Vagina (tissue), 2 donors: ENCODE results near the gene ARPC1A. TPM values are rescaled to one million over a fixed set of nuclear protein-coding genes. Genes with fewer than 3 reads are reported as not detected.

Source experiments
- DNase-seq, 2 donors: peaks; one replicate each; pipeline ENCODE4 v3.0.0-alpha.2; 2017; ENCODE audit errors: extremely low spot score in 2 of 2
- H3K27ac ChIP-seq: fragments of 200-600 bp; sonication (generic); one replicate; pipeline ENCODE4 v1.5.1; 2019
- H3K27me3 ChIP-seq: fragments of 200-600 bp; sonication (generic); one replicate; pipeline ENCODE4 v1.5.1; 2019
- H3K36me3 ChIP-seq, 2 donors: fragments of 200-600 bp; sonication (generic); one replicate each; pipeline ENCODE4 v1.5.1; 2017 to 2019
- H3K4me1 ChIP-seq: fragments of 200-600 bp; sonication (generic); one replicate; pipeline ENCODE4 v1.5.1; 2019
- H3K4me3 ChIP-seq, 2 donors: fragments of 200-600 bp; sonication (generic); 1 replicate in 1 of 2; 2 replicates in 1 of 2; pipeline ENCODE4 v1.5.1; 2016 to 2019
- H3K9me3 ChIP-seq: fragments of 200-600 bp; sonication (generic); one replicate; pipeline ENCODE4 v1.5.1; 2019
- CTCF ChIP-seq, 3 experiments: fragments of 450-650 bp in 2 of 3; fragments of 200-600 bp in 1 of 3; sonication (generic) in 1 of 3; IDR thresholded peaks; one replicate each; pipeline ENCODE4 v1.5.1; 2017 to 2019; ENCODE audit warnings: antibody characterized with exemption in 3 of 3, mild to moderate bottlenecking in 2 of 3, moderate library complexity in 2 of 3
- POLR2A ChIP-seq, 2 donors: fragments of 450-650 bp; IDR thresholded peaks; one replicate each; pipeline ENCODE4 v1.6.1; 2017; ENCODE audit warnings: antibody characterized with exemption in 2 of 2, mild to moderate bottlenecking in 2 of 2, moderate library complexity in 2 of 2
- POLR2AphosphoS5 ChIP-seq, 2 donors: sonication (generic); formaldehyde crosslinking; IDR thresholded peaks; one replicate each; pipeline ENCODE4 v1.9.0; 2017; ENCODE audit warnings: antibody characterized with exemption in 2 of 2, mild to moderate bottlenecking in 2 of 2, low read depth in 1 of 2; ENCODE audit not compliant: insufficient read depth in 1 of 2
- intact Hi-C: fragments of 100-400 bp; cut with DNase I; formaldehyde crosslinking; loops from one replicate; pipeline ENCODE4 v1.15.1; 2023
- total RNA-seq: library from RNA; depleted of rRNA; stranded (reverse); fragments of >200 nt; gene quantifications from one replicate; pipeline ENCODE4 v1.2.3, GENCODE V29; 2016

ARPC1A gene
- total RNA-seq, 1 donor from 2014 or later, result 106 TPM

DNA sequence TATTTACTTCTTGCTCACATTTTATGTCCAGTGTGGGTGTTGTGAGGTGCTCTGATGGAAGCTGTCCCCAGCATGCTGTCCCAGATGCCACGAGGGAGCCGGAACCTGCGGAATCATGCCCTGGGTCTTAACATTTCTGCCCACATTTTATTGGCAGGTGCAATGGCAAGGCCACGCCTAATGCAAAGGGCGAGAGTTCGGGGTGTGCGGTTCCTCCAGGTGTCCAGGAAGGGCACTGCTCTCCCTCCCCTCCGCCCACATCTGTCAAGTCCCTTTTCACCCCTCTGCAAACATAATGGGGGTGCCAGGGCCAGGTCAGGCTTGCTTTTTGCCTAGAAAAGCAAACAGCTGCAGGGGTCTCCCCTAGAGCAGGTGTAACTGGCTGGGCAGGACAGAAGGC is 66.3 kb downstream of the ARPC1A start:
- Histone ChIP-seq H3K27me3 (no peaks in the 10 kb centered on the region), H3K36me3 (peaks cover 0 to 58% of the 10 kb centered on the region in 2 donors), H3K4me3 (peak overlapping the region; percentile 46 to 54), H3K9me3 (no peaks in the 10 kb centered on the region), H3K4me1 (peaks cover 22% of the 10 kb centered on the region), H3K27ac (peak overlapping the region; percentile 71)
- TF ChIP-seq POLR2A (IDR thresholded peaks at IDR 0.05), result no peak
- no peak for TF ChIP-seq POLR2AphosphoS5 (IDR thresholded peaks at IDR 0.05; ENCODE audit: insufficient read depth in 1 of 2, low read depth in 1 of 2)
- TF ChIP-seq CTCF (IDR thresholded peaks at IDR 0.05), result no peak
- no peak for DNase-seq
- intact Hi-C loops, result no loop called here

DNA sequence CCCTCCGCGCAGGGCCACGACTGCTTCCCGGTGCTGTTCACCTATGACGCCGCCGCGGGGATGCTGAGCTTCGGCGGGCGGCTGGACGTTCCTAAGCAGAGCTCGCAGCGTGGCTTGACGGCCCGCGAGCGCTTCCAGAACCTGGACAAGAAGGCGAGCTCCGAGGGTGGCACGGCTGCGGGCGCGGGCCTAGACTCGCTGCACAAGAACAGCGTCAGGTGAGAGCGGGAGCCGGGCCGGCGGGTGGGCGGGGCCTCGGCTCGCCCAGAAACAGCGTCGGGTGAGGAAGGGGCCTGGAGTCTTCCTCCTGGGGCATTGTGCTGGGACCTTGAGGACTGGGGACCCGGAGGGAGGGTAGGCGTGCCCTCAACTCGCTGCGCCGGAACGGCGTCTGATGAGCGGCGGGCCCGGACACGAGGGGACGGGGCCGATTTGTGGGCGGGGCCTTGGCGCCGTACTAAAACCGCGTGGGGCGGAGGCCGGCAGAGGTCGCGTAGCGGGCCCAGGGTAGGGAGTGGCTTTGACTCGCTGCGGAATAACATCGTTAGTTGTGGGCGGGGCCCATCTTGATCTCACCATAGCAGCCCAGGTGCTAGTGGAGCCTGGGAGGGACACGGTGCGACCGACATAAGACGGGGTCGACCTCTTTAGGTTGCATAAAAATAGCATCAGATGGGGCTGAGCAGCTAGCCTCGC is 67.1 kb downstream of the ARPC1A start:
- Histone ChIP-seq H3K36me3 (peaks cover 0 to 64% of the 10 kb centered on the region in 2 donors), H3K9me3 (no peaks in the 10 kb centered on the region), H3K27me3 (no peaks in the 10 kb centered on the region), H3K4me1 (peaks cover 22% of the 10 kb centered on the region), H3K4me3 (peak overlapping the region; percentile 46 to 54), H3K27ac (peak overlapping the region; percentile 71)
- DNase-seq, result no peak
- TF ChIP-seq POLR2A (IDR thresholded peaks at IDR 0.05) (no peak), POLR2AphosphoS5 (IDR thresholded peaks at IDR 0.05; ENCODE audit: insufficient read depth in 1 of 2, low read depth in 1 of 2) (peak; percentile 34 to 84)
- intact Hi-C loops, result no loop called here

DNA sequence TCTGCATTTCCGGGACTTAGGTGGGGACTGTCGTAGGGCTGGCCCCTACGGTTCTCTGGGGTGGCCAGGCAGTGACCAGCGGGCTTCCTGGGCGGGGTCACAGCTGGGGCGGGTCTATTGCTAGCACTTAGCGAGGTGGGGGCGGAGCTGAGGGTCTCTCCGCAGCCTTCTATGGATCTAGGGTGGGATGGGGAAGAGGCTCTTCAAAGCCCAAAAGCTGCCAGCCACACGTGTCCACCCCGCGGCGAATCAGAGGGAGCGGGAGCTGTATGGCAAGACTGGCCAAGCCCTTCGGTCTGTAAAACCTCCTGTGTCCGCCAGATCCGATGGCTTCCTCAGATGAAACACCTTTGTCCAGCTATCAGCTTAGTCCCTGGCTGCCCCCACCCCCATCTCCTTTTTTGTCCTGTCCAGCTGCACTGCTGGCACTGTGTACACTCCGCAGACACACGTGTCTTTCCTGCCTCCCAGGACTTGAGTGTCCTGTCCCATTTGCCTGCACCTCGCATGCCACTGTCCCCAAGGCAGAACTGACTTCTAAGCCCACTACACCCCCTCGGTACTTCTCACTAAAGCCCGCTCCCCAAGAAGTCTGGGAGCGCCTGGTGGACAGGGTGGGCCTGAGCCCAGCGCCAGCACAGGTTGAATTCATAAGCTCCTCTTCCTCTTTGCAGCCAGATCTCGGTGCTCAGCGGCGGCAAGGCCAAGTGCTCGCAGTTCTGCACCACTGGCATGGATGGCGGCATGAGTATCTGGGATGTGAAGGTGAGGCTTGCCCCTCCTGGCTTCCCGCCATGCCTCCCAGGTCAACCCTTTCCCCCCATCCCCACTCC is 67.9 kb downstream of the ARPC1A start:
- intact Hi-C loops, result no loop called here

DNA sequence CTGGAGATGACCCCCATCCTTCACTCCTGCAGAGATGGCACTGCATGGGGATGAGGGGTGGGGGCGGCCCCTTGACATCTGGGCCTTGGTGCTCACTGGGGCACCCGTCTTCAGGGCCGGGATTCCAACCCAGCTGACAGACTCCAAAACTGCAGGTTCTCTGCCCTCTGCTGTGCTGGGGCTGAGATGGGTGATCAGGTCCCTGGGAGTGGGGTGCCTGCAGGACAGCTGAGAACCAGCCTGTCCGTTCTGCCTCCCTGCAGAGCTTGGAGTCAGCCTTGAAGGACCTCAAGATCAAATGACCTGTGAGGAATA is 68.4 kb downstream of the ARPC1A start:
- no peak overlapping the region for H3K27ac ChIP-seq
- H3K27me3 ChIP-seq, result no peaks in the 10 kb centered on the region
- no peaks in the 10 kb centered on the region for H3K9me3 ChIP-seq
- H3K4me1 ChIP-seq, result peaks cover 22% of the 10 kb centered on the region
- no peak for TF ChIP-seq CTCF (IDR thresholded peaks at IDR 0.05)
- no peak for TF ChIP-seq POLR2A (IDR thresholded peaks at IDR 0.05)
- no peak for TF ChIP-seq POLR2AphosphoS5 (IDR thresholded peaks at IDR 0.05; ENCODE audit: insufficient read depth in 1 of 2, low read depth in 1 of 2)
- no peak for DNase-seq
- H3K4me3 ChIP-seq, result no peak overlapping the region
- H3K36me3 ChIP-seq, result peaks cover 0 to 64% of the 10 kb centered on the region in 2 donors
- intact Hi-C loops, result no loop called here

More for the DNA sequence above, 67.9 kb downstream of the ARPC1A start:
- H3K4me1 ChIP-seq, result peaks cover 22% of the 10 kb centered on the region
- H3K36me3 ChIP-seq, result peaks cover 0 to 63% of the 10 kb centered on the region in 2 donors
- H3K4me3 ChIP-seq, result peak overlapping the region; percentile 46 to 54
- no peak for TF ChIP-seq POLR2A (IDR thresholded peaks at IDR 0.05)
- TF ChIP-seq POLR2AphosphoS5 (IDR thresholded peaks at IDR 0.05; ENCODE audit: insufficient read depth in 1 of 2, low read depth in 1 of 2), result no peak
- TF ChIP-seq CTCF (IDR thresholded peaks at IDR 0.05), result no peak
- no peaks in the 10 kb centered on the region for H3K9me3 ChIP-seq
- no peak for DNase-seq
- H3K27ac ChIP-seq, result peak overlapping the region; percentile 71
- no peaks in the 10 kb centered on the region for H3K27me3 ChIP-seq

- H3K9me3 ChIP-seq, result no peaks in the 10 kb centered on the region
- intact Hi-C loops, result no loop called here
- peaks cover 22% of the 10 kb centered on the region for H3K4me1 ChIP-seq
- no peak for DNase-seq
- H3K27me3 ChIP-seq, result no peaks in the 10 kb centered on the region
- no peak overlapping the region for H3K27ac ChIP-seq
- TF ChIP-seq CTCF (IDR thresholded peaks at IDR 0.05) (no peak), POLR2A (IDR thresholded peaks at IDR 0.05) (no peak), POLR2AphosphoS5 (IDR thresholded peaks at IDR 0.05; ENCODE audit: insufficient read depth in 1 of 2, low read depth in 1 of 2) (no peak)
- no peak overlapping the region for H3K4me3 ChIP-seq
- peaks cover 0 to 68% of the 10 kb centered on the region in 2 donors for H3K36me3 ChIP-seq
Observed at GRCh38 chr7:99395616-99396327, 70.1 kb downstream of the ARPC1A start.
